Glutamatergic neuron (in vitro differentiated cells): ENCODE results near the gene ATP2C1. TPM values are rescaled to one million over a fixed set of nuclear protein-coding genes. Genes with fewer than 3 reads are reported as not detected.

Source experiments
- DNase-seq: peaks from one replicate; pipeline ENCODE4 v3.0.0; 2022
- H3K27ac Mint-ChIP-seq: one replicate; pipeline ENCODE4 v1.8.0; 2020; ENCODE audit warnings: mild to moderate bottlenecking, mixed read lengths, inconsistent platforms; ENCODE audit not compliant: unreplicated experiment
- H3K27me3 Mint-ChIP-seq: one replicate; pipeline ENCODE4 v1.8.0; 2020; ENCODE audit warnings: mild to moderate bottlenecking, moderate library complexity, mixed read lengths, inconsistent platforms; ENCODE audit not compliant: unreplicated experiment
- H3K36me3 Mint-ChIP-seq: one replicate; pipeline ENCODE4 v1.8.0; 2020; ENCODE audit warnings: mild to moderate bottlenecking, mixed read lengths, inconsistent platforms; ENCODE audit not compliant: unreplicated experiment
- H3K4me1 Mint-ChIP-seq: one replicate; pipeline ENCODE4 v1.8.0; 2020; ENCODE audit warnings: mild to moderate bottlenecking, low read depth, mixed read lengths, inconsistent platforms; ENCODE audit not compliant: unreplicated experiment
- H3K4me3 Mint-ChIP-seq: one replicate; pipeline ENCODE4 v1.8.0; 2020; ENCODE audit warnings: mild to moderate bottlenecking, mixed read lengths, inconsistent platforms; ENCODE audit not compliant: unreplicated experiment
- H3K9me3 Mint-ChIP-seq: one replicate; pipeline ENCODE4 v1.8.0; 2020; ENCODE audit warnings: mild to moderate bottlenecking, moderate library complexity, mixed read lengths, inconsistent platforms; ENCODE audit not compliant: unreplicated experiment
- CTCF ChIP-seq: fragments of 200-600 bp; sonication (generic); IDR thresholded peaks from one replicate; pipeline ENCODE4 v1.5.0; 2021; ENCODE audit not compliant: partially characterized antibody, unreplicated experiment
- total RNA-seq: library from RNA; stranded (reverse); fragmentation: NEBNext Ultra II Directional; extraction: Animal tissue kit (Norgen Biotek cat#: 25700); gene quantifications from one replicate; pipeline ENCODE4 v1.2.1, GENCODE V29; 2021; ENCODE audit not compliant: unreplicated experiment

The ATP2C1 gene
- total RNA-seq, 1 donor from 2014 or later = 130 TPM

DNA sequence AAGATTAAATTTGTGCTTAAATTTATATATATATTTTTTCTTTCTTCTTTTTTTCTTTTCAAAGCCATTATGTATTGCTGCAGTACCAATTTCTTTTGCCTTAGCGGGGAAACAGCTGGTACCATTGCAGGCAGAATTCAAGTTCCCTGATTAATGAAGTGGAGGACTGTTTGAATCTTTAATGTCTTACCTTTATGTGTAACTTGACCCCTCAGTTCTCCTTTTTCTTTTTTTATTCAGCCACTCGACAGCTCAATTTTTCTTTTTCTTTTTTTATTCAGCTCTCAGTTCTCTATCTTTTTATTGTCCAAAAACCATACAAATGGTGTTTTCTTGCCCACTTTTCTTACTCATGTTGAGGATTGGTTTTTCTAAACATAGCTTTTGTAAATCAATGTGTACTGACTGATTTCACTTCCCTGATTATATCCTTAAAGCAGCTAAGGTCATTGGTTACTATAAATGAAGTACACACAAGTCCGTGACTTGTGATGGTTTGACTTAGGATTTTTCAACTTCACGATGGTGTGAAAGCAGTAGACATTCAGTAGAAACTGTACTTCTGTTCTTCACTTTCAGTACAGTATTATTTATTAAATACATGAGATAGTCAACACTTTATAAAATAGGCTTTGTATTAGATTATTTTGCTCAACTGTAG is 22.8 kb downstream of the ATP2C1 start:
- Mint-ChIP-seq H3K27ac (no peak overlapping the region), H3K27me3 (no peaks in the 10 kb centered on the region), H3K4me3 (no peak overlapping the region), H3K4me1 (peaks cover 5% of the 10 kb centered on the region), H3K36me3 (no peaks in the 10 kb centered on the region), H3K9me3 (peaks cover 1% of the 10 kb centered on the region)
- DNase-seq = no peak
- TF ChIP-seq CTCF = no peak

- H3K36me3 Mint-ChIP-seq = no peaks in the 10 kb centered on the region
- no peak for DNase-seq
- no peak for TF ChIP-seq CTCF
- no peak overlapping the region for H3K27ac Mint-ChIP-seq
- no peak overlapping the region for H3K4me3 Mint-ChIP-seq
- peaks cover 1% of the 10 kb centered on the region for H3K9me3 Mint-ChIP-seq
- no peaks in the 10 kb centered on the region for H3K27me3 Mint-ChIP-seq
- H3K4me1 Mint-ChIP-seq = peaks cover 7% of the 10 kb centered on the region
Measured at GRCh38 chr3:130918328-130918727, 24.4 kb downstream of the ATP2C1 start.

- no peak overlapping the region for H3K4me3 Mint-ChIP-seq
- H3K4me1 Mint-ChIP-seq = peaks cover 13% of the 10 kb centered on the region
- H3K36me3 Mint-ChIP-seq = peaks cover 8% of the 10 kb centered on the region
- no peak for TF ChIP-seq CTCF
- H3K9me3 Mint-ChIP-seq = peaks cover 3% of the 10 kb centered on the region
- no peak for DNase-seq
- no peak overlapping the region for H3K27ac Mint-ChIP-seq
- peaks cover 3% of the 10 kb centered on the region for H3K27me3 Mint-ChIP-seq
Measured at GRCh38 chr3:130925628-130926027, 31.7 kb downstream of the ATP2C1 start.

DNA sequence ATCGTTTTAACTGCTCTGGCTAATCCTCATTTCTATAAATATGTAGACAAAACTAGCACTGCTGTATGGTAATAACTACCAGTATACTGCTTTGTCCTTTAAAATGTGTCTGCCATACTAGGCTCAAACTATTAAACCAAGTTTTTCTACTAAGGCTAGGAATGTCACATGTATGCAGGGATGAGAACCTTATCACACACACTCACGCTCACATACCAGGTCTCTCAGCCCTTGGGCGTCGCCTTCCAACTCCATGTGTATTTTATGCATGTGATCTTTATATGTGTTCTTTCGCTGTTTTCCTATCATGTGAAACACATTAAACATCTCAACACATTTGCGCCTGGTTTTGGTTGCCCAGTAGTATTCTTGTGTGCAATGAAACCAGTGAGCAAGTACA is 32.6 kb downstream of the ATP2C1 start:
- peaks cover 13% of the 10 kb centered on the region for H3K4me1 Mint-ChIP-seq
- no peak for TF ChIP-seq CTCF
- peaks cover 3% of the 10 kb centered on the region for H3K27me3 Mint-ChIP-seq
- peaks cover 8% of the 10 kb centered on the region for H3K36me3 Mint-ChIP-seq
- H3K9me3 Mint-ChIP-seq = peaks cover 3% of the 10 kb centered on the region
- H3K4me3 Mint-ChIP-seq = no peak overlapping the region
- no peak for DNase-seq
- H3K27ac Mint-ChIP-seq = no peak overlapping the region

GRCh38 chr3:130929804-130930203 is 35.9 kb downstream of the ATP2C1 start:
- Mint-ChIP-seq H3K27me3 (no peaks in the 10 kb centered on the region), H3K4me3 (no peak overlapping the region), H3K27ac (no peak overlapping the region), H3K9me3 (peaks cover under 1% of the 10 kb centered on the region), H3K36me3 (no peaks in the 10 kb centered on the region), H3K4me1 (peaks cover 10% of the 10 kb centered on the region)
- no peak for TF ChIP-seq CTCF
- no peak for DNase-seq
